NT2/D1 (cell line): Measurements from ENCODE around the gene CACNA1D.

Source experiments
- YY1 ChIP-seq: IDR thresholded peaks from 2 replicates; pipeline ENCODE4 v1.6.1; 2011; ENCODE audit not compliant: insufficient read length, insufficient read depth
- ZNF274 ChIP-seq: IDR thresholded peaks from 2 replicates; pipeline ENCODE4 v1.6.1; 2011; ENCODE audit warnings: mild to moderate bottlenecking, low read depth, low read length

DNA sequence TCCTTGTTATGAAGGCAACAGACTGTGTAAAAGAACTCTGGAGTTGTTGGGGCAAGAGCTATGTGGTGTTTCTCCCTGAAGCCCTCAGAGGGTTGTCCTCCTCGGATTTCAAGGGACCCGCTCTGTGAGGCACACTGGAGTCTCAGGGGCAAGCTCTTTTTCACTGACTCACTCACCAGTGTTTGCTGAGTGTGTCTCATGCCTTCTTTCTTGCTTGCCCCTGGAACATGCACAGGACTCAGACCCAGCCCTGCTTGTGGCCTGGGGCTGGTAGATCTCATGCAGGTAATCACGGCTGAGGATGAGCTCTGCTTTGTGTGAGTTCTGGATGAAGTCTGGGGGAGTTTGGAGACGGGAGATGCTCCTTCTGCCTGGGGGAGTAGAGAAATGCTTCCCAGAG is 93.7 kb downstream of the CACNA1D start:
- TF ChIP-seq ZNF274 (no peak), YY1 (no peak)
